Keratinocyte (primary cell): ENCODE data around the gene SRSF8. TPM values are rescaled to one million over a fixed set of nuclear protein-coding genes. Genes with fewer than 3 reads are reported as not detected.

ENCODE experiments used
- DNase-seq: peaks from one replicate; pipeline ENCODE4 v3.0.0-alpha.2; 2011; ENCODE audit warnings: low read depth, missing footprints, low spot score
- FAIRE-seq: peaks from 2 replicates; lab custom pipeline; 2011; peaks lifted over from hg19 to GRCh38; lab: Jason Lieb, UNC
- H2AFZ ChIP-seq: 2 replicates; pipeline ENCODE4 v1.6.0; 2012; ENCODE audit warnings: low read length, control low read depth, inconsistent platforms; ENCODE audit not compliant: control insufficient read depth
- H3K27ac ChIP-seq: 2 replicates; pipeline ENCODE4 v1.5.1; 2011; ENCODE audit warnings: low read length; ENCODE audit not compliant: control insufficient read depth, insufficient read depth
- H3K27me3 ChIP-seq: 3 replicates; pipeline ENCODE4 v1.6.0; 2011; ENCODE audit warnings: low read length; ENCODE audit not compliant: control insufficient read depth, insufficient read depth; ENCODE audit errors: extremely low read depth
- H3K36me3 ChIP-seq, 2 experiments: 2 replicates in 1 of 2; 3 replicates in 1 of 2; pipeline ENCODE4 v1.5.1; 2011; ENCODE audit warnings: low read length in 2 of 2, mild to moderate bottlenecking in 1 of 2; ENCODE audit not compliant: control insufficient read depth in 2 of 2, insufficient read depth in 2 of 2; ENCODE audit errors: extremely low read depth in 1 of 2
- H3K4me1 ChIP-seq: 3 replicates; pipeline ENCODE4 v1.5.1; 2011; ENCODE audit warnings: low read length; ENCODE audit not compliant: control insufficient read depth, insufficient read depth; ENCODE audit errors: extremely low read depth
- H3K4me2 ChIP-seq: 3 replicates; pipeline ENCODE4 v1.6.0; 2011; ENCODE audit warnings: low read depth, low read length; ENCODE audit not compliant: control insufficient read depth, insufficient read depth; ENCODE audit errors: extremely low read depth
- H3K4me3 ChIP-seq, 3 experiments: fragments of 200-600 bp in 1 of 3; sonication (generic) in 1 of 3; 2 replicates in 2 of 3; 3 replicates in 1 of 3; pipeline ENCODE4 v1.5.1; 2011 to 2016; ENCODE audit warnings: low read length in 3 of 3, mild to moderate bottlenecking in 3 of 3, control low read depth in 2 of 3, inconsistent platforms in 1 of 3, low read depth in 1 of 3, mixed read lengths in 1 of 3, mixed run types in 1 of 3, moderate library complexity in 1 of 3; ENCODE audit not compliant: control insufficient read depth in 2 of 3, insufficient read depth in 2 of 3; ENCODE audit errors: extremely low read depth in 1 of 3
- H3K79me2 ChIP-seq: 2 replicates; pipeline ENCODE4 v1.6.0; 2012; ENCODE audit warnings: low read length; ENCODE audit not compliant: control insufficient read depth, insufficient read depth
- H3K9ac ChIP-seq: 3 replicates; pipeline ENCODE4 v1.6.0; 2011; ENCODE audit warnings: low read length; ENCODE audit not compliant: control insufficient read depth, insufficient read depth; ENCODE audit errors: extremely low read depth
- H3K9me1 ChIP-seq: 3 replicates; pipeline ENCODE4 v1.6.0; 2011; ENCODE audit warnings: low read length; ENCODE audit not compliant: control insufficient read depth, insufficient read depth; ENCODE audit errors: extremely low read depth
- H3K9me3 ChIP-seq: 2 replicates; pipeline ENCODE4 v1.5.1; 2012; ENCODE audit warnings: low read depth, low read length; ENCODE audit not compliant: control insufficient read depth
- H4K20me1 ChIP-seq: 3 replicates; pipeline ENCODE4 v1.6.0; 2011; ENCODE audit warnings: low read length; ENCODE audit not compliant: control insufficient read depth, insufficient read depth; ENCODE audit errors: extremely low read depth
- EZH2 ChIP-seq: IDR thresholded peaks from one replicate; pipeline ENCODE4 v1.6.1; 2012; ENCODE audit warnings: inconsistent platforms, mild to moderate bottlenecking, low read length, moderate library complexity
- dilution Hi-C: fragments of 300-500 bp; cut with MboI; formaldehyde crosslinking; loops from one replicate; pipeline ENCODE4 v1.7.0; 2020; ENCODE audit warnings: low sequenced_read_pairs; ENCODE audit not compliant: extremely low pct_ligation_motif_present
- polyA plus RNA-seq, 5 experiments: library from polyadenylated mRNA; depleted of rRNA in 3 of 5; stranded (reverse) in 3 of 5; stranded (forward) in 1 of 5; unstranded in 1 of 5; fragments of >200 nt; gene quantifications; 1 replicate in 1 of 5; 2 replicates in 3 of 5; 3 replicates in 1 of 5; pipeline versions ENCODE4 v1.2.1 to v1.2.3, GENCODE V29; 2011 to 2012; ENCODE audit warnings: missing spikeins in 2 of 5, low read depth in 1 of 5, low replicate concordance in 1 of 5
- TF ChIP-seq, protein P1 (sequence below), 3 experiments: IDR thresholded peaks in 1 of 3; conservative IDR thresholded peaks in 1 of 3; optimal IDR thresholded peaks in 1 of 3; 2 replicates in 2 of 3; 3 replicates in 1 of 3; pipeline versions ENCODE3 to v1.5.1; 2011; ENCODE audit warnings: low read length in 3 of 3, mild to moderate bottlenecking in 3 of 3, moderate library complexity in 2 of 3, control low read depth in 1 of 3, inconsistent platforms in 1 of 3; ENCODE audit not compliant: insufficient read depth in 2 of 3; ENCODE audit errors: extremely low read depth in 1 of 3

Gene SRSF8
- polyA plus RNA-seq, 1 donor (not counting 4 experiments of a cell fraction or from before 2014, with no cell fraction given): 47.7 TPM

DNA sequence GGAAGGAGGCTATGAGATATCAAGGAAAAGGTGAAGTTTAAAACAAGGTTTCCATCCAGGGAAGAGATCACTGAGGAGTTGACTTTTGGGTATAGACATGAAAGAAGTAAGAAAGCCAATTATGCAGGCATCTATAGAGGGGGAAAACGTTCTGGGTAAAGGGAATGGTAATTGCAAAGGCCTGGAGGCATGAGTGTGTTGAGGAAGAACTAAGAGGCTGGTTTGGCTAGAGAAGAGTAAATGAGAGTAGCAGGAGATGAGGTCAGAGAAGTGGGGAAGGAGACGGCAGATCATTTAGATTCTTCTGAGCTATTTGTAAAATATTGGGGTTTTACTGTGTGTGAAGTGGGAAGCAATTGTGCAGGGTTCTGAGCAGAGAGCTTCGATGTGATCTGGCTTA lies 30.5 kb downstream of the SRSF8 start:
- dilution Hi-C loops: no loop called here
- Histone ChIP-seq H3K9me3 (no peaks in the 10 kb centered on the region), H3K9ac (no peak overlapping the region), H3K4me3 (no peak overlapping the region), H3K79me2 (peaks cover 8% of the 10 kb centered on the region), H3K4me1 (peaks cover 9% of the 10 kb centered on the region), H4K20me1 (no peaks in the 10 kb centered on the region), H2AFZ (no peak overlapping the region), H3K4me2 (no peak overlapping the region), H3K27ac (no peak overlapping the region), H3K36me3 (peaks cover 0 to 1% of the 10 kb centered on the region in 2 experiments), H3K9me1 (no peaks in the 10 kb centered on the region), H3K27me3 (no peaks in the 10 kb centered on the region)
- no peak for TF ChIP-seq EZH2
- TF ChIP-seq, protein P1, sequence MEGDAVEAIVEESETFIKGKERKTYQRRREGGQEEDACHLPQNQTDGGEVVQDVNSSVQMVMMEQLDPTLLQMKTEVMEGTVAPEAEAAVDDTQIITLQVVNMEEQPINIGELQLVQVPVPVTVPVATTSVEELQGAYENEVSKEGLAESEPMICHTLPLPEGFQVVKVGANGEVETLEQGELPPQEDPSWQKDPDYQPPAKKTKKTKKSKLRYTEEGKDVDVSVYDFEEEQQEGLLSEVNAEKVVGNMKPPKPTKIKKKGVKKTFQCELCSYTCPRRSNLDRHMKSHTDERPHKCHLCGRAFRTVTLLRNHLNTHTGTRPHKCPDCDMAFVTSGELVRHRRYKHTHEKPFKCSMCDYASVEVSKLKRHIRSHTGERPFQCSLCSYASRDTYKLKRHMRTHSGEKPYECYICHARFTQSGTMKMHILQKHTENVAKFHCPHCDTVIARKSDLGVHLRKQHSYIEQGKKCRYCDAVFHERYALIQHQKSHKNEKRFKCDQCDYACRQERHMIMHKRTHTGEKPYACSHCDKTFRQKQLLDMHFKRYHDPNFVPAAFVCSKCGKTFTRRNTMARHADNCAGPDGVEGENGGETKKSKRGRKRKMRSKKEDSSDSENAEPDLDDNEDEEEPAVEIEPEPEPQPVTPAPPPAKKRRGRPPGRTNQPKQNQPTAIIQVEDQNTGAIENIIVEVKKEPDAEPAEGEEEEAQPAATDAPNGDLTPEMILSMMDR (optimal IDR thresholded peaks at IDR 0.05 in 1 of 3, IDR thresholded peaks at IDR 0.05 in 1 of 3, conservative IDR thresholded peaks at IDR 0.05 in 1 of 3; ENCODE audit: extremely low read depth in 1 of 3, insufficient read depth in 2 of 3, low read length in 3 of 3): no peak
- DNase-seq (no peak), FAIRE-seq (no peak)

DNA sequence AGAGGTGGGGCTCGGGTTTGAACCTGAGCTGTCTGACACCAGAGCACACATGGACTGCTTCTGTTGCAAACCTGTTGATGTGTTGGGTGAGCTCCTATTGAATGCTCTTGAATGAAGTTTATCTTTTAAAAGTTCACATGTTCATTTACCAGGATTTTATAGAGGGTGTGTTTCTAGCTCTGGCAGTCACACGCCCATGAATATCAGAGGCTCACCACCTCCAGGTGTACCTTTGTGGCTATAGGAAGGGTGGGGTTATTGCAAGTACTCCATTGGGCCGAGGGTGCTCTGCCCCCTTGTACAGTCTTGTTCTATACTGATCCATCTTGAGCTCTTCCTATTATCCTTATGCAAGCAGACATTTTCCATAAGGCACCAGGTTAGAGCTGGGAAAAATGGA lies 32.1 kb downstream of the SRSF8 start:
- Histone ChIP-seq H3K9ac (no peak overlapping the region), H3K9me3 (no peaks in the 10 kb centered on the region), H3K36me3 (peaks cover 0 to 1% of the 10 kb centered on the region in 2 experiments), H3K79me2 (peaks cover 8% of the 10 kb centered on the region), H3K4me2 (no peak overlapping the region), H4K20me1 (no peaks in the 10 kb centered on the region), H3K9me1 (no peaks in the 10 kb centered on the region), H3K4me1 (peaks cover 6% of the 10 kb centered on the region), H3K4me3 (no peak overlapping the region), H3K27me3 (no peaks in the 10 kb centered on the region), H2AFZ (no peak overlapping the region), H3K27ac (no peak overlapping the region)
- dilution Hi-C loops: no loop called here
- TF ChIP-seq EZH2: no peak
- TF ChIP-seq, protein P1 (optimal IDR thresholded peaks at IDR 0.05 in 1 of 3, IDR thresholded peaks at IDR 0.05 in 1 of 3, conservative IDR thresholded peaks at IDR 0.05 in 1 of 3; ENCODE audit: extremely low read depth in 1 of 3, insufficient read depth in 2 of 3, low read length in 3 of 3): no peak
- DNase-seq: no peak
- no peak for FAIRE-seq
